Omental fat pad (tissue), 4 donors: ENCODE data around the gene ACTR10. TPM values are rescaled to one million over a fixed set of nuclear protein-coding genes. Genes with fewer than 3 reads are reported as not detected.

Experiments
- ATAC-seq: fragments of 150-250 bp; one replicate; pipeline ENCODE4 v1.9.1; 2016; ENCODE audit warnings: mild to moderate bottlenecking, moderate library complexity; ENCODE audit not compliant: low FRiP score
- DNase-seq: peaks from one replicate; pipeline ENCODE4 v3.0.0-alpha.2; 2019; ENCODE audit warnings: low spot score
- CTCF ChIP-seq, 3 donors: fragments of 450-650 bp; IDR thresholded peaks; one replicate each; pipeline ENCODE4 v1.5.1; 2016 to 2017; ENCODE audit warnings: antibody characterized with exemption in 3 of 3, mild to moderate bottlenecking in 3 of 3, moderate library complexity in 2 of 3
- total RNA-seq, 4 donors: library from RNA; depleted of rRNA; stranded (reverse); fragments of >200 nt; gene quantifications; one replicate each; pipeline ENCODE4 v1.1.0, GENCODE V29; 2016

Gene ACTR10
- total RNA-seq, 4 donors from 2014 or later, result 37.7 to 71.4 (median 53.7) TPM

GRCh38 chr14:58166005-58166983, 33.7 kb upstream of the ACTR10 start:
- DNase-seq (peak; percentile 92), ATAC-seq (peak; percentile 69)
- no peak for TF ChIP-seq CTCF (IDR thresholded peaks at IDR 0.05)

- TF ChIP-seq CTCF (IDR thresholded peaks at IDR 0.05), result no peak
- DNase-seq (no peak), ATAC-seq (no peak)
Observed at GRCh38 chr14:58167057-58167456, 32.9 kb upstream of the ACTR10 start.

- DNase-seq, result no peak
- no peak for ATAC-seq
- TF ChIP-seq CTCF (IDR thresholded peaks at IDR 0.05), result no peak
Observed at GRCh38 chr14:58167891-58168290, 32.1 kb upstream of the ACTR10 start.

- DNase-seq (peak; percentile 48), ATAC-seq (peak; percentile 82)
- no peak for TF ChIP-seq CTCF (IDR thresholded peaks at IDR 0.05)
Observed at GRCh38 chr14:58171090-58171489, 28.9 kb upstream of the ACTR10 start.

- DNase-seq (no peak), ATAC-seq (no peak)
- TF ChIP-seq CTCF (IDR thresholded peaks at IDR 0.05), result no peak
Observed at GRCh38 chr14:58177125-58177524, 22.8 kb upstream of the ACTR10 start.

- DNase-seq (no peak), ATAC-seq (no peak)
- TF ChIP-seq CTCF (IDR thresholded peaks at IDR 0.05), result no peak
Observed at GRCh38 chr14:58189176-58189575, 10.8 kb upstream of the ACTR10 start.
